ENCODE data around the gene AKNAD1.

DNA sequence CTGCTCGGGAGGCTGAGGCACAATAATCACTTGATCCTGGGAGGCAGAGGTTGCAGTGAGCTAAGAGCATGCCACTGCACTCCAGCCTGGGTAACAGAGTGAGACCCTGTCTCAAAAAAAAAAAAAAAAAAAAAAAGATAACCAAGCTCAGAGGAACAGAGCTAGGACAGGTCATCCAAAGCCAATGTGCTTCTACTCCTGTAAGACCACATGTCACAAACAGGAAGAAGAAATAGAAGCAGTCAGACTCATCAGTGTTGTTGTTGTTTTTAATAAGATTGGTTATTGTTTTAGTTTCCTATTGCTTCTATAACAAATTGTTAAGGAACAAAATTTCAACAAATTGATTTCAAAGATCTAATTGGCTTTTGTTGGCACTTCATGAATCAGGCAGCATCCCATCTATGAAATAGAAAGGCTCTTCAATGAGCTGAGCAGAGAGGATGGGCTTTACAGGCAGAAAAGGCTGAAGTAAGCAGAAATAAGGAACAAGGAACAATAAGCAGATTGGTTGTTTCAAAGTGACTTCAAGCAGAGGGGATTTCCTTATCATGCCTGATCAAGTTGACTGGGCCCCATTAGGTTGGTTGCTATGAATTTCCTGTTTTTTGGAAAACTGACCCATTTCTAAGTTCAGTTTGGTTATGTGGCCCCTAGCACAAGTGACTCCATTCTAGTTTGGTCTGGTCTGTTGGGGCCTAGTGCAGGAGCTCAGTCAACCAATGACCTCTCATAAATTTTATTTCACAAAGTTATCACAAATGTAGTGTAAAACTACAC is 6.0 kb upstream of the AKNAD1 start:
- TF ChIP-seq, protein P1, sequence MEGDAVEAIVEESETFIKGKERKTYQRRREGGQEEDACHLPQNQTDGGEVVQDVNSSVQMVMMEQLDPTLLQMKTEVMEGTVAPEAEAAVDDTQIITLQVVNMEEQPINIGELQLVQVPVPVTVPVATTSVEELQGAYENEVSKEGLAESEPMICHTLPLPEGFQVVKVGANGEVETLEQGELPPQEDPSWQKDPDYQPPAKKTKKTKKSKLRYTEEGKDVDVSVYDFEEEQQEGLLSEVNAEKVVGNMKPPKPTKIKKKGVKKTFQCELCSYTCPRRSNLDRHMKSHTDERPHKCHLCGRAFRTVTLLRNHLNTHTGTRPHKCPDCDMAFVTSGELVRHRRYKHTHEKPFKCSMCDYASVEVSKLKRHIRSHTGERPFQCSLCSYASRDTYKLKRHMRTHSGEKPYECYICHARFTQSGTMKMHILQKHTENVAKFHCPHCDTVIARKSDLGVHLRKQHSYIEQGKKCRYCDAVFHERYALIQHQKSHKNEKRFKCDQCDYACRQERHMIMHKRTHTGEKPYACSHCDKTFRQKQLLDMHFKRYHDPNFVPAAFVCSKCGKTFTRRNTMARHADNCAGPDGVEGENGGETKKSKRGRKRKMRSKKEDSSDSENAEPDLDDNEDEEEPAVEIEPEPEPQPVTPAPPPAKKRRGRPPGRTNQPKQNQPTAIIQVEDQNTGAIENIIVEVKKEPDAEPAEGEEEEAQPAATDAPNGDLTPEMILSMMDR (IDR thresholded peaks at IDR 0.05; ENCODE audit: borderline replicate concordance, extremely low read depth, low read length, poor library complexity, severe bottlenecking) = no peak
- no peak for TF ChIP-seq EZH2 (IDR thresholded peaks at IDR 0.05; ENCODE audit: borderline replicate concordance, low read depth, low read length, severe bottlenecking)
